HG03045 (cell line): ENCODE results near the gene ZSWIM9.
"Not testable (repeated sequence)": the region's sequence is repeated elsewhere in the genome, so short reads cannot be mapped to it uniquely, and the experiment has no call there.

Source experiments
- ATAC-seq: cut with Tn5 transposase; IDR thresholded peaks from one replicate; pipeline ENCODE4 v1.9.1; 2021; ENCODE audit warnings: mild to moderate bottlenecking, moderate library complexity; ENCODE audit not compliant: unreplicated experiment

ZSWIM9 gene

DNA sequence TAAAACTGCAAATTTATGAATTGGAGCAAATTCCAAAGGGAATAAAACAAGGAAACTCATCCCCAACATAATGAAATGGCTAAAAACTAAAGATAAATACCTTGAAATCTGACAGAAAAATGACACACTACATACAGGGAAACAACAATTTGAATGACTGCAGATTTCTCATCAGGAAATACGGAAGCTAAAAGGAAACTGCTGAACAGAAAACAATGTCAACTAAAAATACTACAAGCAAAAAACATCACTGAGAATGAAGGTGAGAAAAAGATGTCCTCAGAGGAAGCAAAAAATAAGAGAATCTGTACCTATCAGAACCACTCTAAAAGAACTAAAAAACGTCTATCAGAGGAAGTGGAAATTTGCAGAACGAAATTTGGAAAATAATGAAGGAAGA is 39.5 kb downstream of the ZSWIM9 start:
- no peak for ATAC-seq

DNA sequence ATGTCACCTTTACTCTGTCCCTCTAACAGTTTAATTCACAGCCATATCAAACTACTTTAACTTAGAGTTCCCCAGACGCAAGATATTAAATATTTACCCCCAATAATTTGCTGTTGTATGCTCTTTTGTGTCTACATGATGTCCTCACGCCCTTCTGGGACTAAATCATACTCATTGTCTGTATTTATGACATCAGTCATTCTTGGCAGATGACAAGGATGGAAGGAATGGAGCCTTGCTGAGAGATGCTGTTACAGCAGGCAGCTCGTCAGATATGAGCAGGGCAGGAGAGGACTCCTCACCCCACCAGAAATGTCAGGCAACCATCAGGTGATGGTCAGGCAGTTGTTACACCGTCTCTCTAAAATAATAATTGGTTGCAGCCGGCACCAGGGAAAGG is 43.5 kb downstream of the ZSWIM9 start:
- ATAC-seq = no peak

DNA sequence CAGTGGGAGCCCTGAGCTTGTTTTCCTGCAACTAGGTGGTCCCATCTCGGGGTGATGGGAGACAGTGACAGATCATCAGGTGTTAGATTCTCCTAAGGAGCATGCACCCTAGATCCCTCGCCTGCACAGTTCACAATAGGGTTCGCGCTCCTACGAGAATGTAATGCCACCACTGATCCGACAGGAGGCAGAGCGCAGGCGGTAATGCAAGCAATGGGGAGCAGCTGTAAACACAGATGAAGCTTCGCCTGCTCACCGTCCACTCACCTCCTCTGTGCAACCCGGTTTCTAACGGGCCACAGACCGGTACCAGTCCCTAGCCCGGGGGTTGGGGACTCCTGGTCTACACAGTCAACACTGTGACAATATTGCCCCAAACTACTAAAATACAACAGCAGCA is 46.5 kb downstream of the ZSWIM9 start:
- no peak for ATAC-seq

DNA sequence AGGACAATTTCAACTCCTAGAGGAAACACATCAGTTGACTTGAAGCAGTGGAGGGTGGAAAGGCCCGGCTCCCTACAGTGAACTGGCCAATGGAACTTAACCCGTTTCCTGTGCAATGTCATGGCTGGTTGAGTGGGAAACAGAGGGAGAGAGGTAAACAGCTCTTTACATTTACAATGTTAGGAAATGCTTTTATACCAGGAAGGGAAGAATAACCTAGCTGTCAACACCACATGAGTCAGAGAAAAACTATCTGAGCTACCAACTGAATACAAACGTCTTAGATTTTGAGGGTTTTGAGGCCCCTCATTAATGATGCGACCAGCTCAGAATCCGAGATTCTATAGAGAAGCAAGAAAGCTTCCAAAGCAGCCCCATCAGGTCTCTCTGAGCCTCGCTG is 48.5 kb downstream of the ZSWIM9 start:
- ATAC-seq = no peak

DNA sequence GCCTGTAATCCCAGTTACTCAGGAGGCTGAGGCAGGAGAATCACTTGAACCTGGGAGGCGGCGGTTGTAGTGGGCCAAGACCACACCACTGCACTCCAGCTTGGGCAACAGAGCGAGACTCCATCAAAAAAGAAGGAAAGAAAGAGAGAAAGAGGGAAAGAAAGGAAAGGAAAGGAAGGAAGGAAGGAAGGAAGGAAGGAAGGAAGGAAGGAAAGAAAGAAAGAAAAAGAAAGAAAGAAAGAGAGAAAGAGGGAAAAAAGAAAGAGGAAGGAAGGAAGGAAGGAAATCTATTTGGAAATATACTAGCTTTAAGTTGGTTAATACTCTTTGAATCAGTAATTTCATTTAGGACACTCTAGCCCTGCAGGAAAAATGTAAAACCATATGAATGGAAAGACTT is 50.3 kb downstream of the ZSWIM9 start:
- ATAC-seq = not testable (repeated sequence)

DNA sequence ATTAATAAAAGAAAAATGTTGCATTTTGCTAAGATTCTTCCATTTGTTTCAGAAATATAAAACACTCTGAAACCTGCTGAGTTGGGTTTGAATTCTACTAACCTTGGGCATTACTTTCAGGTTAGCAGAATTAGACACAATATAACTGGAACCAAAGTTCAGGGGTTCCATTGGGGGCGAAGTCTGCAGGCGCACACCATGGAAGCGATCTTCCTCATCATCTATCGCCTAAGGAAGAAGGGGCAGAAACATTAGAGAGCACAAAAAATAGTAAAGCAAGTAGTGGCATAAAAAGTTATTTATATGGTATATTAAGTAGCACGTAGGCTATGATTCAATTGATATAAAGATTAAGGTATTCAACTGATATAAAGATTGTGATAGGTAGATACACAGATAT is 51.1 kb downstream of the ZSWIM9 start:
- ATAC-seq = no peak

DNA sequence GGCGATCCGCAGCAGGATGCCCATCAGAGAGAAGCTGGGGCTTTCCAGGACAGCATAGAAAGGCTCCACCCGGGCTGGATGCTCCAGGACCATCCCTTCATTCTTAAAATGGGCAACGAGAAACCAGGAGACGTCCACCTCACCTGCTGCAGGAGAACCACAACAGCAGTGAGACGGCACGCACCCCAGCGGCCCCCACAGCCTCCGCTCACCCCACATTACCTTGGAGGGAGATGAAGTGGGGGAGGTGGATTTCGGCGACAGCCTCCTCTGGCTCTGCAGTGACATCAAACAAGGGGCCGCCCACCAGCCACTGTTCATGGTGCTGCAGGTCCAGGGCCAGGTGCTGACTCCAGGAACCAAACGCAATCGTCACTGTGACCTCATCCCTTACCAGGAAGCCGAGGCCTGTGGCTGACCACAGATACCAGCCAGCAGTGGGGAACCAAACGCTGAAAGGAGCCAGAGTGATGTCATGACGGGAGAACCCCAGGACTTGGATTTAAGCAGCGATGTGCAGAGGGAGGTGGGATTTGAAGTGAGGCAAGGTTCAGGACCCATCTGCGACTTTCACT is 60.2 kb downstream of the ZSWIM9 start:
- ATAC-seq = no peak

DNA sequence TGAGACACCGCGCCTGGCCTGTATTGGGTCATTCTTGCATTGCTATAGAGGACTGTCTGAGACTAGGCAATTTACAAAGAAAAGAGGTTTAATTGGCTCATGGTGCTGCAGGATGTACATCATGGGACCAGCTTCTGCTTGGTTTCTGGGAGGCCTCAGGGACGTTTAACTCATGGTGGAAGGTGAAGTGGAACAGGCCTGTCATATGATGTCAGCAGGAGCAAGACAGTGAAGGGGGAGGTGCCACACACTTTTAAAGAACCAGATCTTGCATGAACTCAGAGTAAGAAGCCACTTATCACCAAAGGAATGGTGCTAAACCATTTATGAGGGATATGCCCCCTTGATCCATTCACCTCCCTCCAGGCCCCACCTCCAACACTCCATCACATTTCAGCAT is 66.6 kb downstream of the ZSWIM9 start:
- ATAC-seq = no peak

DNA sequence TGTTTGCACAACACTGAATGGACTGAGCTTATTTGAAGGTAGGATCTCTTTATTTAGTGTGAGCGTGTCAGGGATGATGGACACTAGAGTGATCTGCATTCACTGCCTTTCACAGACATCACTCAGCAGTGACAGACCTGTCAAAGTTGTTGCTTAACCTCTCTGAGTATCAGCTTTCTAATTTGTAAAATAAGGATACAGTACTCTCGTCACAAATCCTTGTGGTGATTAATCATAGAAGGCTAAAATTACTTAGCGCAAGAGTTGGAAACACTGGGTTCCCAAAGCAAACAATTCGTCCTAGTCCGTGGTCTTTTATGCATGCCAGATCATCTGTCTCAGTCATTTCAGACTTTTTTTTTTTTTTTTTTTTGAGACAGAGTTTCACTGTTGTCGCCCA is 68.6 kb downstream of the ZSWIM9 start:
- no peak for ATAC-seq

DNA sequence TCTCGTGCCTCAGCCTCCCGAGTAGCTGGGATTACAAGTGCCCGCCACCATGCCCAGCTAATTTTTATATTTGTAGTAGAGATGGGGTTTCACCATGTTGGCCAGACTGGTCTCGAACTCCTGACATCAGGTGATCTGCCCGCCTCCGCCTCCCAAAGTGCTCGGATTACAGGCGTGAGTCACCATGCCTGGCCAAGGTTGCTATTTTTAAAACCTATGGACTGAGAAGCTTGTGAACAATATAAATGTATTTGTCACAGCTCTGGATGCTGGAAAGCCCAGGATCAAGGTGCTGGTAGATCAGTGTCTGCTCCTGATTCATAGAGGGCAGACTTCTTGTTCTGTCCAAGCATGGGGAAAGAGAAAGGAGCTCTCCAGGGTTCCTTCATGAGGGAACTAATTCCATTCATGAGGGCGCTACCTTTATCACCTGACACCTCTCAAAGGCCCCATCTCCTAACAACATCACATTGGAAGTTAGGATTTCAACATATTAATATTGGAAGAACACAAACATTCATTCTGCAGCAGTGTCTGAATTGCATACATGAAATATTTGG is 69.2 kb downstream of the ZSWIM9 start:
- ATAC-seq = no peak

DNA sequence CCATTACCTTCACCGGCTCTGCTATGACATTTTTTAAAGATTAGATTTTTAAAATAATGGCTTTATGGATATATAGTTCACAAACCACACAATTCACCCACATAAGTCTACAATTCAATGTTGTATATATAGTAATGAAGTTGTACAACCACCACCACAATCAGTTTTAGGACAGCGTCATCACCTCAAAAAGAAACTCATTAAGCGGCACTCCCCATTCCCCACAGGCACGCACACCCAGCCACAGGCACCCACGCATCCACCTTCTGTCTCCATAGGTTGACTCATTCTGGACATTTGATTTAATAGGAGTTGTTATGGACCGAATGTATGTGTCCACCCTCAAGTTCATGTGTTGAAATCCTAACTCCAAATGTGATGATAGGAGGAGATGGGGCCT is 71.3 kb downstream of the ZSWIM9 start:
- ATAC-seq = not testable (repeated sequence)

DNA sequence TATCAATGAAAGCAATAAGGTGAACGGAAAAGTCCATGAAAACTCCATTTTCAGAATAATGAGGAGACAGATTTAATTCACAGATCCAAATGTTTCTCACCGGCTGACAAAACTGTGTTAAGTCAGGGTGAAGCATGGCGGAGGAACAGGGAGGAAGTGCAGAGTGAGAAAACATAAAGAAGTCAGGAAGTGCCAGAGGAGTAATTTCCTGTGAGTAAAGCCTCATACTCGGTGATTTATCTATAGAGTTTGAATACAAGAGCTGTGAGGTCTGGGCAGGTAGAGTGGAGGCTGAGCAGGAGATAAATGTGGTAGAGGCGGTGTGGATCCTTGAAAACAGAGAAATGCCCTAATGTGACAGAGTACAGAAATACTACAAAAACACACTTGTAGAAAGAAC is 73.8 kb downstream of the ZSWIM9 start:
- ATAC-seq = no peak

DNA sequence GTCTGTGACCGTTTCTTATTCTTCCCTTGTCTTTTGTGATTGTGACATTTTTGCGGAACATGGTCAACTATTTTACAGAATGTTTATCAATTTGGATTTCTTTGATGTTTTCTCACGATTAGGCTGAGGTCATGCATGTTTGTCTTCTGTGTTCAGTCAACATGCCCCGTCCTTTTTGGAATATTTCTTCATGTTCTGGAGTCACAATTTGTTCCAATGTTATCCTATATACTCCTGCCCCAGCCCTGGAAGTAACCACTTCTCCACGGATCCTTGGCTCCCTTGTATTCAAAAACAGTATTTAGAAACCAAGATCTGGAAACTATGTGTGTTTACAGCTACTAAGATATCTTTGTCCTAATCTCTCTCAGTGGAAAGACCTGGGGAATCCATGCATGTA is 75.6 kb downstream of the ZSWIM9 start:
- no peak for ATAC-seq

DNA sequence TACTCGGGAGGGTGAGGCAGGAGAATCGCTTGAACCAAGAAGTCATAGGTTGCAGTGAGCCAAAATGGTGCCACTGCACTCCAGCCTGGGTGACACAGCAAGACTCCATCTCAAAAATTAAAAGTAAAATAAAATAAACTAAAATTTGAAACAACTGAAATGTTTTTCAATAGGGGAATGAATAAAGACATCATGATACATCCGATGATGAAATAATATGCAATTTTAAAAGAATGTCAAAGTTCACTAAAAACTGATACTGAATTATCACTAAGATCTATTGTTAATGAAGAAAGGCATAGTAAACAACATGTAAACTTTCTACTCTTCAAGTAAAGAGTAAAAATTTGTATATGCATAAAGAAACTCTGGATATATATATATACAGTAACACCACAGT is 76.7 kb downstream of the ZSWIM9 start:
- ATAC-seq = no peak
